GM12878 (cell line): ENCODE results near the gene CYP51A1. TPM values are rescaled to one million over a fixed set of nuclear protein-coding genes. Genes with fewer than 3 reads are reported as not detected.

Experiments
- ATAC-seq: fragments of 200-7000 bp; cut with Tn5 transposase; 3 replicates; pipeline ENCODE4 v1.9.1; 2020; ENCODE audit warnings: mild to moderate bottlenecking, moderate library complexity
- BruUV-seq: library from RNA; stranded (reverse); fragments of 400-500 nt; replicated peaks from 2 replicates; lab custom pipeline; 2021; lab: Mats Ljungman, UMichigan
- CTCF ChIA-PET: fragments of 300-600 bp; sonication (Branson Sonifier 250); formaldehyde crosslinking; extraction: SDS; loops from one replicate; lab custom pipeline; 2021; ENCODE audit warnings: inconsistent platforms; lab: Yijun Ruan, JAX
- POLR2A ChIA-PET: fragments of 350-600 bp; formaldehyde crosslinking; extraction: SDS; loops from one replicate; lab custom pipeline; 2021; ENCODE audit warnings: inconsistent platforms; lab: Charles Lee
- RAD21 ChIA-PET: fragments of 300-600 bp; sonication (Branson Sonifier 250); formaldehyde crosslinking; loops from one replicate; lab custom pipeline; 2023; ENCODE audit warnings: antibody characterized with exemption; ENCODE audit not compliant: unreplicated experiment; lab: Charles Lee
- SMC1A ChIA-PET: fragments of 300-600 bp; sonication (Branson Sonifier 250); formaldehyde crosslinking; loops from one replicate; lab custom pipeline; 2023; ENCODE audit not compliant: unreplicated experiment, uncharacterized antibody; lab: Charles Lee
- DNase-seq: peaks from one replicate; pipeline ENCODE4 v3.0.0-alpha.2; 2011; ENCODE audit warnings: low read depth, low spot score
- FAIRE-seq: peaks from 3 replicates; lab custom pipeline; 2011; peaks lifted over from hg19 to GRCh38; lab: Jason Lieb, UNC
- H2AFZ ChIP-seq: 2 replicates; pipeline ENCODE4 v1.6.0; 2011; ENCODE audit warnings: low read depth, low read length, control low read depth; ENCODE audit not compliant: control insufficient read depth
- H3K27ac ChIP-seq: 2 replicates; pipeline ENCODE4 v1.5.1; 2011; ENCODE audit warnings: control low read depth; ENCODE audit not compliant: control insufficient read depth, insufficient read depth
- H3K27me3 ChIP-seq, 2 experiments: replicated peaks in 1 of 2; 2 replicates each; pipeline versions ENCODE4 v1.6.0 to v1.6.1; 2011; ENCODE audit warnings: low read length in 1 of 2; ENCODE audit not compliant: control insufficient read depth in 2 of 2, insufficient read depth in 2 of 2
- H3K36me3 ChIP-seq, 2 experiments: 2 replicates each; pipeline ENCODE4 v1.5.1; 2011; ENCODE audit warnings: low read length in 1 of 2; ENCODE audit not compliant: control insufficient read depth in 2 of 2, insufficient read depth in 2 of 2
- H3K4me1 ChIP-seq: 2 replicates; pipeline ENCODE4 v1.6.1; 2011; ENCODE audit warnings: mild to moderate bottlenecking, low read length, moderate library complexity, mixed read lengths; ENCODE audit not compliant: control insufficient read depth, insufficient read depth
- H3K4me2 ChIP-seq: 2 replicates; pipeline ENCODE4 v1.6.0; 2011; ENCODE audit warnings: control low read depth; ENCODE audit not compliant: control insufficient read depth, insufficient read depth
- H3K4me3 ChIP-seq: fragments of 200-600 bp; sonication (generic); 2 replicates; pipeline ENCODE4 v1.5.1; 2016
- H3K79me2 ChIP-seq: 2 replicates; pipeline ENCODE4 v1.6.0; 2011; ENCODE audit warnings: low read length; ENCODE audit not compliant: control insufficient read depth, insufficient read depth
- H3K9ac ChIP-seq: 2 replicates; pipeline ENCODE4 v1.8.0; 2011; ENCODE audit warnings: low read length, control low read depth, mixed read lengths; ENCODE audit not compliant: control insufficient read depth, insufficient read depth
- H3K9me3 ChIP-seq: replicated peaks from 3 replicates; pipeline ENCODE4 v1.5.1; 2011; ENCODE audit warnings: mild to moderate bottlenecking, low read length; ENCODE audit not compliant: control insufficient read depth, insufficient read depth
- H4K20me1 ChIP-seq: 2 replicates; pipeline ENCODE4 v1.6.0; 2011; ENCODE audit not compliant: control insufficient read depth, insufficient read depth
- ATF7 ChIP-seq: fragments of 450-650 bp; IDR thresholded peaks from 2 replicates; pipeline ENCODE4 v1.6.1; 2016; ENCODE audit warnings: low read depth, mild to moderate bottlenecking
- BMI1 ChIP-seq: fragments of 450-650 bp; IDR thresholded peaks from 2 replicates; pipeline ENCODE4 v1.6.1; 2016; ENCODE audit warnings: mild to moderate bottlenecking, moderate library complexity, borderline replicate concordance
- CBFB ChIP-seq: IDR thresholded peaks from 2 replicates; pipeline ENCODE4 v1.6.1; 2016; ENCODE audit warnings: antibody characterized with exemption, low read depth
- CHD2 ChIP-seq: IDR thresholded peaks from 2 replicates; pipeline ENCODE4 v1.6.1; 2011; ENCODE audit warnings: low read depth, low read length, improper control_type of control experiment, borderline replicate concordance
- KDM1A ChIP-seq: fragments of 200-600 bp; sonication (generic); IDR thresholded peaks from 2 replicates; pipeline ENCODE4 v1.6.1; 2016; ENCODE audit warnings: borderline replicate concordance
- MYC ChIP-seq: IDR thresholded peaks from 2 replicates; pipeline ENCODE4 v1.6.1; 2011; ENCODE audit warnings: mild to moderate bottlenecking, low read length, moderate library complexity, inconsistent platforms; ENCODE audit not compliant: insufficient read depth, insufficient replicate concordance, insufficient read length, severe bottlenecking
- PAX8 ChIP-seq: fragments of 450-650 bp; IDR thresholded peaks from 2 replicates; pipeline ENCODE4 v1.6.1; 2017; ENCODE audit warnings: mild to moderate bottlenecking, moderate library complexity
- SPI1 ChIP-seq: IDR thresholded peaks from 2 replicates; pipeline ENCODE4 v1.6.1; 2011; ENCODE audit warnings: low read depth, mild to moderate bottlenecking, low read length, moderate library complexity, borderline replicate concordance; ENCODE audit not compliant: insufficient read depth
- SREBF2 ChIP-seq: IDR thresholded peaks from 2 replicates; pipeline ENCODE4 v1.6.1; 2012; ENCODE audit warnings: mild to moderate bottlenecking, low read length
- ZNF384 ChIP-seq: IDR thresholded peaks from 2 replicates; pipeline ENCODE4 v1.6.1; 2012; ENCODE audit warnings: low read depth, mild to moderate bottlenecking, low read length, improper control_type of control experiment, borderline replicate concordance
- WGBS: methylation state at CpG from one replicate; pipeline ENCODE4 v1.1.6; 2016; ENCODE audit warnings: low lambda C conversion rate; ENCODE audit not compliant: insufficient replicate concordance, insufficient coverage; ENCODE audit errors: missing lambda C conversion rate; 5-methylcytosine and 5-hydroxymethylcytosine counted together
- in situ Hi-C: fragments of 300-500 bp; cut with MboI; formaldehyde crosslinking; loops from 9 replicates; pipeline ENCODE4 v1.14.3; 2018; ENCODE audit warnings: mixed read lengths
- intact Hi-C: fragments of 100-400 bp; cut with micrococcal nuclease; formaldehyde crosslinking; loops from one replicate; pipeline ENCODE4 v1.14.2; 2022; ENCODE audit not compliant: unreplicated experiment
- polyA plus RNA-seq, 11 experiments: library from polyadenylated mRNA; depleted of rRNA in 4 of 11; unstranded in 6 of 11; stranded (reverse) in 5 of 11; fragments of >200 nt; fragmentation: Nextera tagmentation in 4 of 11; fragmentation: Illumina TruSeq in 1 of 11; extraction: Ambion mirVana in 4 of 11; extraction: Trizol in 1 of 11; gene quantifications; 1 replicate in 1 of 11; 2 replicates in 10 of 11; pipeline versions ENCODE4 v1.2.1 to v1.2.3, GENCODE V29; 2011 to 2016; ENCODE audit warnings: inconsistent platforms in 2 of 11, missing spikeins in 2 of 11, low read depth in 1 of 11
- total RNA-seq, 4 experiments: library from RNA; depleted of rRNA in 3 of 4; stranded (reverse); fragments of >200 nt in 3 of 4; fragmentation: Illumina TruSeq in 1 of 4; extraction: Trizol in 1 of 4; gene quantifications; 2 replicates each; pipeline versions ENCODE4 v1.2.1 to v1.2.3, GENCODE V29; 2013 to 2021
- TF ChIP-seq, protein P1 (sequence below): fragments of 450-650 bp; IDR thresholded peaks from 2 replicates; pipeline ENCODE4 v1.6.1; 2016; ENCODE audit warnings: mild to moderate bottlenecking, moderate library complexity, borderline replicate concordance

CYP51A1 gene
- total and polyA plus RNA-seq, 10 of the 15 experiments (the other 5 are each of a cell fraction or from before 2014, with no cell fraction given): 21.5 to 113 (median 61.8) TPM

- Histone ChIP-seq H3K4me3 (no peak overlapping the region), H3K9me3 (peaks cover 2% of the 10 kb centered on the region; the same call in 2 of the 3 replicates)
- in situ Hi-C loops: no loop called here
- RAD21 ChIA-PET: interaction anchor here (0.6 kb wide), 1 partner anchor 174 kb away, joined by 3 read pairs; no protein-coding TSS in a partner anchor
- no peak for TF ChIP-seq PAX8
- no peak for TF ChIP-seq CHD2
- no peak for TF ChIP-seq KDM1A
- TF ChIP-seq, all 136 proteins: peak for 0
- SMC1A ChIA-PET: interaction anchor here (1.1 to 2.4 kb wide), 2 partner anchors 9 to 14 kb away, joined by 4 to 5 read pairs; no protein-coding TSS in a partner anchor
- H3K27ac ChIP-seq: no peak overlapping the region
- no peaks in the 10 kb centered on the region for H3K27me3 ChIP-seq
- ATAC-seq (no peak), DNase-seq (no peak), FAIRE-seq (no peak)
- no peaks in the 10 kb centered on the region for H3K4me1 ChIP-seq
- BruUV-seq: no TSS peak
- H2AFZ ChIP-seq: no peak overlapping the region
- no peak overlapping the region for H3K9ac ChIP-seq
- H3K36me3 ChIP-seq: peaks cover 2 to 23% of the 10 kb centered on the region in 2 experiments; a peak in 2 of 4 replicates
- H4K20me1 ChIP-seq: no peaks in the 10 kb centered on the region
- H3K4me2 ChIP-seq: no peak overlapping the region
- intact Hi-C loops: no loop called here
- H3K79me2 ChIP-seq: peaks cover 17% of the 10 kb centered on the region
- CTCF ChIA-PET: interaction anchor here (1.2 to 1.6 kb wide), 2 partner anchors 9 to 115 kb away, joined by 3 read pairs; no protein-coding TSS in a partner anchor
- POLR2A ChIA-PET: no interaction called here
- 100% methylated on average over 3 of the region's 3 CpGs for WGBS
These were observed 17.3 kb downstream of the CYP51A1 start for GRCh38 chr7:92116949-92117348.

DNA sequence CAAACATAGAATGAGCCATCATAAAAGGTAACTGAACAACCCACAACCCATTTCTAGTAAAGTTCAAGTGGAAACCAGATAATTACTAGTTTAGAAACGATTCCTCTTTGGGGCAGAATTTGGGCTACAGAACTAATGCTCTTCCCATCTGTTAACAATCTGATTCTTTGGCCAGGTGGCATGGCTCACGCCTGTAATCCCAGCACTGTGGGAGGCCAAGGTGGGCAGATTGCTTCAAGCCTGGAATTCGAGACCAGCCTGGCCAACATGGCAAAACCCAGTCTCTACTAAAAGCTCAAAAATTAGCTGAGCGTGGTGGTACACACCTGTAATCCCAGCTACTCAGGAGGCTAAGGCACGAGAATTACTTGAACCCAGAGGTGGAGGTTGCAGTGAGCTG is 18.5 kb downstream of the CYP51A1 start:
- intact Hi-C loops (no loop called here), in situ Hi-C loops (no loop called here)
- Histone ChIP-seq H3K36me3 (peaks cover 2 to 22% of the 10 kb centered on the region in 2 experiments; a peak in 2 of 4 replicates), H3K27ac (no peak overlapping the region), H4K20me1 (no peaks in the 10 kb centered on the region), H2AFZ (no peak overlapping the region), H3K4me3 (no peak overlapping the region), H3K4me1 (no peaks in the 10 kb centered on the region), H3K9ac (no peak overlapping the region), H3K27me3 (no peaks in the 10 kb centered on the region), H3K4me2 (no peak overlapping the region), H3K9me3 (no peaks in the 10 kb centered on the region; the same call in 2 of the 3 replicates), H3K79me2 (peaks cover 14% of the 10 kb centered on the region)
- POLR2A ChIA-PET: interaction anchor here (0.9 kb wide), 1 partner anchor 18 kb away, joined by 3 read pairs; the partner anchor contains the start of gene CYP51A1
- SMC1A ChIA-PET: interaction anchor here (1.0 to 2.4 kb wide), 4 partner anchors 10 to 17 kb away, joined by 3 to 5 read pairs (median 4); no protein-coding TSS in a partner anchor
- no peak for ATAC-seq
- RAD21 ChIA-PET: no interaction called here
- 97% methylated on average over 5 of the region's 5 CpGs for WGBS
- no peak for DNase-seq
- FAIRE-seq: no peak
- BruUV-seq: no TSS peak
- CTCF ChIA-PET: interaction anchor here (1.2 kb wide), 1 partner anchor 114 kb away, joined by 3 read pairs; no protein-coding TSS in a partner anchor
- no peak for TF ChIP-seq SPI1
- no peak for TF ChIP-seq ATF7
- no peak for TF ChIP-seq SREBF2
- TF ChIP-seq CBFB: no peak
- TF ChIP-seq, protein P1, sequence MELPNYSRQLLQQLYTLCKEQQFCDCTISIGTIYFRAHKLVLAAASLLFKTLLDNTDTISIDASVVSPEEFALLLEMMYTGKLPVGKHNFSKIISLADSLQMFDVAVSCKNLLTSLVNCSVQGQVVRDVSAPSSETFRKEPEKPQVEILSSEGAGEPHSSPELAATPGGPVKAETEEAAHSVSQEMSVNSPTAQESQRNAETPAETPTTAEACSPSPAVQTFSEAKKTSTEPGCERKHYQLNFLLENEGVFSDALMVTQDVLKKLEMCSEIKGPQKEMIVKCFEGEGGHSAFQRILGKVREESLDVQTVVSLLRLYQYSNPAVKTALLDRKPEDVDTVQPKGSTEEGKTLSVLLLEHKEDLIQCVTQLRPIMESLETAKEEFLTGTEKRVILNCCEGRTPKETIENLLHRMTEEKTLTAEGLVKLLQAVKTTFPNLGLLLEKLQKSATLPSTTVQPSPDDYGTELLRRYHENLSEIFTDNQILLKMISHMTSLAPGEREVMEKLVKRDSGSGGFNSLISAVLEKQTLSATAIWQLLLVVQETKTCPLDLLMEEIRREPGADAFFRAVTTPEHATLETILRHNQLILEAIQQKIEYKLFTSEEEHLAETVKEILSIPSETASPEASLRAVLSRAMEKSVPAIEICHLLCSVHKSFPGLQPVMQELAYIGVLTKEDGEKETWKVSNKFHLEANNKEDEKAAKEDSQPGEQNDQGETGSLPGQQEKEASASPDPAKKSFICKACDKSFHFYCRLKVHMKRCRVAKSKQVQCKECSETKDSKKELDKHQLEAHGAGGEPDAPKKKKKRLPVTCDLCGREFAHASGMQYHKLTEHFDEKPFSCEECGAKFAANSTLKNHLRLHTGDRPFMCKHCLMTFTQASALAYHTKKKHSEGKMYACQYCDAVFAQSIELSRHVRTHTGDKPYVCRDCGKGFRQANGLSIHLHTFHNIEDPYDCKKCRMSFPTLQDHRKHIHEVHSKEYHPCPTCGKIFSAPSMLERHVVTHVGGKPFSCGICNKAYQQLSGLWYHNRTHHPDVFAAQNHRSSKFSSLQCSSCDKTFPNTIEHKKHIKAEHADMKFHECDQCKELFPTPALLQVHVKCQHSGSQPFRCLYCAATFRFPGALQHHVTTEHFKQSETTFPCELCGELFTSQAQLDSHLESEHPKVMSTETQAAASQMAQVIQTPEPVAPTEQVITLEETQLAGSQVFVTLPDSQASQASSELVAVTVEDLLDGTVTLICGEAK: no peak
- no peak for TF ChIP-seq ZNF384
- no peak for TF ChIP-seq MYC
- TF ChIP-seq BMI1: no peak
